ENCODE results near the gene RSPO1.
A peak's percentile ranks its signal among the peaks of the same experiment; 100 is the strongest.

Gene RSPO1

DNA sequence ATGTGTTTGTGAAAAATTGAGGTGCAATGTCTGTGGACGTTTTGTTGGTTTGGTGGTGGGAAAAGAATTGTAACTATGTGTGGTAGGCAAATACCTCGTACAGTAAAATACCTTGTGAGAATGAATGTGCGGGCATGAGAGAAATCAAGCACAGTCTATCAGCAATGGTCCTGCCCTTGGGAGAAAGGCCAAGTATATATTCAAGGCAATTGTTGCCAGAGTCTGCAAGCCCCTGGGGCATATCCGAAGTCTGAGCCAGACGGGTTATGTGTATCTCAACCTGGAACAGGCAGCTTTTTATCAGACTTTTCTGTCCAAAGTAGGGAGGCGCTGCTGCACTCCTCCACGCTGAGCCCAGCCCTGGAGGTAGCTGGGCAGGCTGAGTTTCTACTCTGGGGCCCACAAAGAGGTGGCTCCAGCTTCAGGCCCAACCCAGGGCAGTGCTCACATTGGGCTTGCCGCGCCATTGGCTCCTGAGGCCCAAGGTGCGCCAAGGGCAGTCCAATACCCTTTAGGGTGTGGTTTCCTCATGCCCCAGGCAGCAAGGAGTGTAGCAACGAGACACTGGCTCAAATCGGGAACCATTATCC is 29.5 kb downstream of the RSPO1 start:
- in situ Hi-C loops (cut with HindIII; ENCODE audit: low sequenced_read_pairs): no loop called here
- DNase-seq (ENCODE audit: low read depth): no peak
- no peak overlapping the region for H3K4me3 ChIP-seq (ENCODE audit: low read depth, low read length)
- TF ChIP-seq, protein P1, sequence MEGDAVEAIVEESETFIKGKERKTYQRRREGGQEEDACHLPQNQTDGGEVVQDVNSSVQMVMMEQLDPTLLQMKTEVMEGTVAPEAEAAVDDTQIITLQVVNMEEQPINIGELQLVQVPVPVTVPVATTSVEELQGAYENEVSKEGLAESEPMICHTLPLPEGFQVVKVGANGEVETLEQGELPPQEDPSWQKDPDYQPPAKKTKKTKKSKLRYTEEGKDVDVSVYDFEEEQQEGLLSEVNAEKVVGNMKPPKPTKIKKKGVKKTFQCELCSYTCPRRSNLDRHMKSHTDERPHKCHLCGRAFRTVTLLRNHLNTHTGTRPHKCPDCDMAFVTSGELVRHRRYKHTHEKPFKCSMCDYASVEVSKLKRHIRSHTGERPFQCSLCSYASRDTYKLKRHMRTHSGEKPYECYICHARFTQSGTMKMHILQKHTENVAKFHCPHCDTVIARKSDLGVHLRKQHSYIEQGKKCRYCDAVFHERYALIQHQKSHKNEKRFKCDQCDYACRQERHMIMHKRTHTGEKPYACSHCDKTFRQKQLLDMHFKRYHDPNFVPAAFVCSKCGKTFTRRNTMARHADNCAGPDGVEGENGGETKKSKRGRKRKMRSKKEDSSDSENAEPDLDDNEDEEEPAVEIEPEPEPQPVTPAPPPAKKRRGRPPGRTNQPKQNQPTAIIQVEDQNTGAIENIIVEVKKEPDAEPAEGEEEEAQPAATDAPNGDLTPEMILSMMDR (IDR thresholded peaks at IDR 0.05; ENCODE audit: low read depth, low read length, missing control alignments): no peak

DNA sequence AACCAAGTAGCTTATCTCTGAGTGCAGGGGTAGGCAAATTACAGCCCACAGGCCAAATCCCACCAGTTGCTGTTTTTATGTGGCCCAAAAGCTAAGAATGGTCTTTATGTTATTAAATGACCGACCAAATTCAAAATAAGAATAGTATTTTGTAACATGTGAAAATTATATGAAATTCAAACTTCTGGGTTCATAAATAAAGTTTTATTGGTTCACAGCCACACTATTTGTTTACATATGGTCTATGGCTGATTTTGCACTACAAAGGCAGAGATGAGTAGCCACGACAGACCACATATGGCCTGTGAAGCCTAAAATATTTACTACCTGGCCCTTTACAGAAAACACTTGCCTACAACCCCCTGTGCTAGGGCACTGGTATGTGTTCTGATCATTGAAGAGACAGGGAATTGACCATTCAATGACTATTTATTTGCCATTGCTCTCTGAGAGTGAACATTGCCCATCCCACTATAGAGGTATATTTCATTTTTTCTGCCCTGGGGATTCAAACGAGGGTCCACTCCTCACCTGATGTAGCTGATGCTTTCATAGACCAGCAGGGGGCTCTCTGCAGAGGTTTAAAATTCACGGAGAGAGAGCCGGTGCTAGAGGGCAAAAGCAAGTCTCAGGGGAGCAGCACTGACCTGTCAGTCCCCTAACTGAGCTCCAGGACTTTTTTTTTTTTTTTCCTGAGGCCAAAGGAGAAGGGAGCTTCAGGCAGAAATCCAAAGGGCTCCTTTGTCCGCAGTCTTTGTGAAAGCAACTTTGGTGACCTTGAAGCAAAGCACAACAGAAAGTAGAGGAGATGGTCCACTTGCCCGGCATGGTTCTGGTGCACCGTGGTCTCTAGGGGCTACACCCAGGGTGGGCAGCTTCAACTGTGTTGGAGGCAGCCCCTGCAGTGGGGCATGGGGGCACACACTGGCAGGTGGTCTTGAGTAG is 31.7 kb downstream of the RSPO1 start:
- in situ Hi-C loops (cut with HindIII; ENCODE audit: low sequenced_read_pairs): no loop called here
- DNase-seq (ENCODE audit: low read depth): no peak
- TF ChIP-seq, protein P1 (IDR thresholded peaks at IDR 0.05; ENCODE audit: low read depth, low read length, missing control alignments): peak; percentile 84

DNA sequence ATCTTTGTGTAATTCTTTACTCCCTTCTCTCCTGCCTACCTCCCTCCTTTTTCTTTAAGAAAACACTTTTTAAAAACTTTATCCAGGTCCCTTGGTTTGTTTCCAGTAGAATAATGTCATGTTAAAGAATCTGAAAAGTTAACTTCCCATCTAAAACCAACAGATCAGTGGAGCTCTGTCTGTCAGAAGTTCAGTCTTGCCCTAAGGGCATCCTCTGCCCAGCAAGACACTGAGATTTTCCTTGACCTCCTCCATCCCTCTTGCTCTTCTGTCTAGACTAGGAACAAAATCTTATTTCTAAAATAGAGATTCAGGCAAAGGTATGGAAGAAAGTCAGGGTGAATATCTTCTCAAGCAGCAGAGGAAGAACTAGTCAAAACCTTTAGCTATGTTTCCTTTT is 33.3 kb downstream of the RSPO1 start:
- in situ Hi-C loops (cut with HindIII; ENCODE audit: low sequenced_read_pairs): no loop called here
- DNase-seq (ENCODE audit: low read depth): no peak
- TF ChIP-seq, protein P1 (IDR thresholded peaks at IDR 0.05; ENCODE audit: low read depth, low read length, missing control alignments): no peak
- no peak overlapping the region for H3K4me3 ChIP-seq (ENCODE audit: low read depth, low read length)

More for the DNA sequence above, 31.7 kb downstream of the RSPO1 start:
- H3K4me3 ChIP-seq (ENCODE audit: low read depth, low read length): no peak overlapping the region

DNA sequence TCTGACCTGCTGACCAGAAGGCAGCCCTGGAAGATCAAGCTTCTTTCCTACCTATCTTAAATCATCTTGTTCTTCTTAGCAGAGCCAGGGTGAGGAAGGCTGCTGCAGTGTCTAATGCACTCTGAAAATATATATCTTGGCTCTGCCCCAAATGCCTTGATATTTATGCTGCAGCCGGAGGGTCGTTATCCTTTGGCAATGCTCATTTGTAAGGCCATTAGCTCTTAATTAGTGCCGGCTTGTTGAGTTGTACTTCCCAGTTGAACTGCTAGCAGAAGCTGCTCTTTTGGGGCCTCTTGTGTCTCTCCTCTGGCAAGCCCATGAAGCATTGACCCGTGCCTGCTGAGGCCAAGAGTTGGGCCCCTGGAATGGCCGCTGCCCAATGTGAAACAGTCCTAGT is 34.8 kb downstream of the RSPO1 start:
- no peak for DNase-seq (ENCODE audit: low read depth)
- TF ChIP-seq, protein P1 (IDR thresholded peaks at IDR 0.05; ENCODE audit: low read depth, low read length, missing control alignments): no peak
- in situ Hi-C loops (cut with HindIII; ENCODE audit: low sequenced_read_pairs): no loop called here
- no peak overlapping the region for H3K4me3 ChIP-seq (ENCODE audit: low read depth, low read length)

DNA sequence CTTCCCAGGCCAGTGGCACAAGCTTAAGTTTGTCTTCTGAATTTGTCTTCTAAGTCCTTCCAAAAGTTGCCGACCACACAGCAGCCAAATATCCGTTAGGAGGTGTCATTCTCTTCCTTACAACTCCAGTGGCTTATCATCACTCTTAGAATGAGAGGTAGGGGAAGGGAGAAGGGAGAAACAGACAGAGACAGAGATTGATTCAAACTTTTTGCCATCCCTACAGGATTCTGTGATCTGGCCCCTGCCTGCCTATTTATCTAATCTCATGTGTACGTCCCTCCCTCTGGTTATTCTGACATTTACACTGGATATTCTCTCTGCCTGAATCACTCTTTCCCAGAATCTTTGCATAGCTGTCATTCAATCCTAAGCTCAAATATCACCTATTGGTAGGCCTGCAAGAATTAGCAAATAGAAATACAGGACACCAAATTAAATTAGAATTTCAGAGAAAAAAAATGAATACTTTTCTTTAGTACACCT is 38.5 kb downstream of the RSPO1 start:
- TF ChIP-seq, protein P1 (IDR thresholded peaks at IDR 0.05; ENCODE audit: low read depth, low read length, missing control alignments): no peak
- in situ Hi-C loops (cut with HindIII; ENCODE audit: low sequenced_read_pairs): no loop called here
- no peak for DNase-seq (ENCODE audit: low read depth)

DNA sequence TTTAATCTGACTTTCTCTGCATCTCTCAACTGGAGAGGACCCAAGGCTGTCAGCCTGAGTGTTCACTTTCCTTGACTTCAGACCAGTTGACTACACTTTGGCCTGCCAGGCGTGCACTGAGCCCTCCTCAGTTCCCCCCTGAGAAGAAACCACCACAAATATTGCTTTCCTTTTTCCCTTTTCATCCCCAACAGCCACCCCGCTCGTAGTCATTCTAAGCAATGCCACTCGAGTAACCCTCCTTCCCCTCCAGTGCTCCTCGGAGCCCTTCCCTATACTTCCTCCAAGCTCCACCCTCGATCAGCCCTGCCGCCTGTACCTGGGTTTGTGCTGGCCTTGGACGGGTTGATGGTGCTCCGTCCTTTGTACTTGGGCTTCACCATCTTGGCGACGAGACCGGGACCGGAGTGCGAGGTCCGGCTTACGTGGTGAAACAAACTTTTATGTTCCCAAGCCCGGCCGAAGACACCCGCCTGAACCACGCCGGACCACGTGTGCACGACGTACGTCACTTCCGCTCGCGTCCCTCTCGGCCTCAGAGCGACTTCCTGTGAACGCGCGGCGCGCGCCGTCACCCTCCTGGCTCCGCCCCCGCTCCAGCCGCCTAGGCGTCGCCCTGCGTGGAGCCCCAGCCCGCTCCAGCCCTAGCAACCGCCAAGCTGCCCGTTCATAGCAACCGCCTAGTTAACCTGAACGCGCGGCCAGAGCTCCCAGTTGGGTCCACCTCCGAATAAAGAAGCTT is 39.1 kb downstream of the RSPO1 start, which contains the start of gene GNL2:
Gene GNL2, minus strand, starts transcription at position 498 of the 742 bp plus-strand sequence. Its CDS starts 115 bp downstream, at position 383.
- DNase-seq (ENCODE audit: low read depth): peak; percentile 89
- peak within 1 kb of the TSS; percentile 96 for H3K4me3 ChIP-seq (ENCODE audit: low read depth, low read length)
- TF ChIP-seq, protein P1 (IDR thresholded peaks at IDR 0.05; ENCODE audit: low read depth, low read length, missing control alignments): no peak
- in situ Hi-C loops (cut with HindIII; ENCODE audit: low sequenced_read_pairs): no loop called here

More for the DNA sequence above, 38.5 kb downstream of the RSPO1 start:
- peak overlapping the region; percentile 96 for H3K4me3 ChIP-seq (ENCODE audit: low read depth, low read length)
